NCI-H460 (cell line): ENCODE results near the gene GHR. TPM values are rescaled to one million over a fixed set of nuclear protein-coding genes. Genes with fewer than 3 reads are reported as not detected.
"Not testable (repeated sequence)": the region's sequence is repeated elsewhere in the genome, so short reads cannot be mapped to it uniquely, and the experiment has no call there.

Source experiments
- DNase-seq: peaks from one replicate; pipeline ENCODE4 v3.0.0-alpha.2; 2016; ENCODE audit warnings: low read depth; ENCODE audit errors: extremely low read depth
- total RNA-seq: library from RNA; depleted of rRNA; stranded (reverse); fragments of >200 nt; shearing (Covaris generic); gene quantifications from 2 replicates; pipeline ENCODE4 v1.2.3, GENCODE V29; 2014

GHR gene
- total RNA-seq, 1 experiment from 2014 or later, result 0.47 TPM

GRCh38 chr5:42561656-42562055 lies 138.4 kb downstream of the GHR start:
- DNase-seq, result no peak

GRCh38 chr5:42564689-42565356 lies 141.6 kb downstream of the GHR start:
- no peak for DNase-seq

GRCh38 chr5:42566652-42567295 lies 143.5 kb downstream of the GHR start:
- DNase-seq, result no peak

- no peak for DNase-seq
Measured at GRCh38 chr5:42569325-42569724, 146.1 kb downstream of the GHR start.

- DNase-seq, result no peak
Measured at GRCh38 chr5:42569953-42570548, 146.8 kb downstream of the GHR start.

- DNase-seq, result no peak
Measured at GRCh38 chr5:42570966-42571960, 148.0 kb downstream of the GHR start.

- DNase-seq, result no peak
Measured at GRCh38 chr5:42572313-42572712, 149.1 kb downstream of the GHR start.

- DNase-seq, result no peak
Measured at GRCh38 chr5:42573386-42573785, 150.1 kb downstream of the GHR start.

GRCh38 chr5:42575914-42576313 lies 152.7 kb downstream of the GHR start:
- DNase-seq, result not testable (repeated sequence)

- DNase-seq, result not testable (repeated sequence)
Measured at GRCh38 chr5:42578901-42579300, 155.7 kb downstream of the GHR start.

GRCh38 chr5:42579320-42579719 lies 156.1 kb downstream of the GHR start:
- DNase-seq, result no peak

GRCh38 chr5:42581845-42582244 lies 158.6 kb downstream of the GHR start:
- DNase-seq, result no peak

GRCh38 chr5:42582723-42583122 lies 159.5 kb downstream of the GHR start:
- no peak for DNase-seq

GRCh38 chr5:42583322-42583721 lies 160.1 kb downstream of the GHR start:
- DNase-seq, result peak; percentile 68

GRCh38 chr5:42586625-42587024 lies 163.4 kb downstream of the GHR start:
- DNase-seq, result no peak

- no peak for DNase-seq
Measured at GRCh38 chr5:42587096-42587723, 164.0 kb downstream of the GHR start.

- DNase-seq, result no peak
Measured at GRCh38 chr5:42590566-42590965, 167.3 kb downstream of the GHR start.

GRCh38 chr5:42591015-42591414 lies 167.8 kb downstream of the GHR start:
- DNase-seq, result no peak

- DNase-seq, result no peak
Measured at GRCh38 chr5:42592401-42593140, 169.3 kb downstream of the GHR start.

GRCh38 chr5:42593591-42593990 lies 170.4 kb downstream of the GHR start:
- DNase-seq, result no peak
